Spleen (tissue), 7 donors: ENCODE measurements around the gene GALNT12.

Experiments
- POLR2A ChIP-seq, 3 donors: fragments of 450-650 bp; IDR thresholded peaks; one replicate each; pipeline ENCODE4 v1.5.1; 2017; ENCODE audit warnings: antibody characterized with exemption in 3 of 3, mild to moderate bottlenecking in 1 of 3
- POLR2AphosphoS5 ChIP-seq, 3 donors: sonication (generic); formaldehyde crosslinking; IDR thresholded peaks; one replicate each; pipeline ENCODE4 v1.5.1; 2017; ENCODE audit warnings: antibody characterized with exemption in 3 of 3
- TF ChIP-seq, protein P1 (sequence below), 11 experiments: fragments of 200-600 bp in 7 of 11; fragments of 450-650 bp in 4 of 11; sonication (generic) in 4 of 11; IDR thresholded peaks in 8 of 11; conservative IDR thresholded peaks in 3 of 11; 1 replicate in 7 of 11; 2 replicates in 4 of 11; pipeline versions ENCODE4 v1.4.0 to v1.8.0; 2016 to 2021; ENCODE audit warnings: antibody characterized with exemption in 11 of 11, inconsistent platforms in 4 of 11, mild to moderate bottlenecking in 1 of 11
- donor health status: DM: no; HTN: no; CAD: no; lungs with moderate emphysema.
- donor health status: DM: no; HTN: no; CAD: no.
- donor health status: DM: no; HTN: no; CAD: no.

DNA sequence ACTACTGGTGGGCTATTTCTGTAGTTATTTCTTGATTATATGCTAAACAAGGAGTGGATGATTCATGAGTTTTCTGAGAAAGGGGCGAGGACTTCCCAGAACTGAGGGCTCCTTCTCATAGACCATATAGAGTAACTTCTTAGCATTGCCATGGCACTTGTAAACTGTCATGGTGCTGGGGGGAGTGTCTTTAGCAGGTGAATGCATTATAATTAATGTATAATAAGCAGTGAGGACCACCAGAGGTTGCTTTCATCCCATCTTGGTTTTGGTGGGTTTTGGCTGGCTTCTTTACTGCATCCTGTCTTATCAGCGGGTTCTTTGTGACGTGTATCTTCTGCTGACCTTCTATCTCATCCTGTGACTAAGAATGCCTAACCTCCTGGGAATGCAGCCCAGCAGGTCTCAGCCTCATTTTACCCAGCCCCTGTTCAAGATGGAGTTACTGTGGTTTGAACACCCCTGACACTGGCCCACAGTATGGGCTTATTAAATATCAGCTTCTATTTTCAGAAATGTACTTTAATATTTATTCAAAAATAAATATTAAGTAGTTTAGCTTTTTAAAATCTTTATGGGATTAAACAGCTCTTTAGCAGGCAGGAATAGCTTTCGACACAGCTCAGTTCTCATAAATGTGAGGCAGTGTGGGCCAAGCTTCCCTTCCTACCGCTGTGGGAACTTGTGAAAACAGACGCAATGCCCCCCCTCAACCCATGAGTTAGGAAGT lies 44.4 kb downstream of the GALNT12 start:
- TF ChIP-seq, protein P1, sequence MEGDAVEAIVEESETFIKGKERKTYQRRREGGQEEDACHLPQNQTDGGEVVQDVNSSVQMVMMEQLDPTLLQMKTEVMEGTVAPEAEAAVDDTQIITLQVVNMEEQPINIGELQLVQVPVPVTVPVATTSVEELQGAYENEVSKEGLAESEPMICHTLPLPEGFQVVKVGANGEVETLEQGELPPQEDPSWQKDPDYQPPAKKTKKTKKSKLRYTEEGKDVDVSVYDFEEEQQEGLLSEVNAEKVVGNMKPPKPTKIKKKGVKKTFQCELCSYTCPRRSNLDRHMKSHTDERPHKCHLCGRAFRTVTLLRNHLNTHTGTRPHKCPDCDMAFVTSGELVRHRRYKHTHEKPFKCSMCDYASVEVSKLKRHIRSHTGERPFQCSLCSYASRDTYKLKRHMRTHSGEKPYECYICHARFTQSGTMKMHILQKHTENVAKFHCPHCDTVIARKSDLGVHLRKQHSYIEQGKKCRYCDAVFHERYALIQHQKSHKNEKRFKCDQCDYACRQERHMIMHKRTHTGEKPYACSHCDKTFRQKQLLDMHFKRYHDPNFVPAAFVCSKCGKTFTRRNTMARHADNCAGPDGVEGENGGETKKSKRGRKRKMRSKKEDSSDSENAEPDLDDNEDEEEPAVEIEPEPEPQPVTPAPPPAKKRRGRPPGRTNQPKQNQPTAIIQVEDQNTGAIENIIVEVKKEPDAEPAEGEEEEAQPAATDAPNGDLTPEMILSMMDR (IDR thresholded peaks at IDR 0.05 in 8 of 11, conservative IDR thresholded peaks at IDR 0.05 in 3 of 11), result no peak
- TF ChIP-seq POLR2A (IDR thresholded peaks at IDR 0.05) (no peak), POLR2AphosphoS5 (IDR thresholded peaks at IDR 0.05) (no peak)
